OCI-M2 (cell line): ENCODE data around the gene TKT.
A peak's percentile ranks its signal among the peaks of the same experiment; 100 is the strongest.
"Not testable (repeated sequence)": the region's sequence is repeated elsewhere in the genome, so short reads cannot be mapped to it uniquely, and the experiment has no call there.

Experiments
- DNase-seq: peaks from one replicate; lab custom pipeline; 2025; ENCODE audit not compliant: unreplicated experiment; lab: John Stamatoyannopoulos, UW

TKT gene, protein sequence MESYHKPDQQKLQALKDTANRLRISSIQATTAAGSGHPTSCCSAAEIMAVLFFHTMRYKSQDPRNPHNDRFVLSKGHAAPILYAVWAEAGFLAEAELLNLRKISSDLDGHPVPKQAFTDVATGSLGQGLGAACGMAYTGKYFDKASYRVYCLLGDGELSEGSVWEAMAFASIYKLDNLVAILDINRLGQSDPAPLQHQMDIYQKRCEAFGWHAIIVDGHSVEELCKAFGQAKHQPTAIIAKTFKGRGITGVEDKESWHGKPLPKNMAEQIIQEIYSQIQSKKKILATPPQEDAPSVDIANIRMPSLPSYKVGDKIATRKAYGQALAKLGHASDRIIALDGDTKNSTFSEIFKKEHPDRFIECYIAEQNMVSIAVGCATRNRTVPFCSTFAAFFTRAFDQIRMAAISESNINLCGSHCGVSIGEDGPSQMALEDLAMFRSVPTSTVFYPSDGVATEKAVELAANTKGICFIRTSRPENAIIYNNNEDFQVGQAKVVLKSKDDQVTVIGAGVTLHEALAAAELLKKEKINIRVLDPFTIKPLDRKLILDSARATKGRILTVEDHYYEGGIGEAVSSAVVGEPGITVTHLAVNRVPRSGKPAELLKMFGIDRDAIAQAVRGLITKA

GRCh38 chr3:53255775-53256703, at the start of gene TKT:
Gene TKT (minus strand): TSS chr3:53256022. CDS start chr3:53255942, 80 bp downstream.
- no peak for DNase-seq

GRCh38 chr3:53303957-53304356, 48.1 kb upstream of the TKT start:
- DNase-seq = no peak

DNA sequence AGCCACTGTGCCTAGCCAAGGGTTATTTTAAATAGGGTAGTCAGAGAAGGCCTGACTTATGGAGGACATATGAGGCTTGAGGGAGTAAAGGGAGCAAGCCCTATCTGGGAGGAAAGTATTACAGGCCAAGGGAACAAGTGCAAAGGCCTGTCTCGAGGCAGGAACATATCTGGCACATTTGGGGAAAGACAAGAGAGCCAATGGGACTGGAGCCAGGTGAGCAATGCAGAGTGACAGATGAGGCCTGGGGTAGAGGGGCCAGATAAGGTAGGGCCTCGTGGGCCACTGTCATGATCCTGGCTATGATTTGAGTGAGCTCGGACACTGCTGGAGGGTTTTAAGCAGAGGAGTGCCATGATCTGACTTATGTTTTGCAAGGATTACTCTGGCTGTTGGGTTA, 47.7 kb upstream of the TKT start:
- DNase-seq = no peak

GRCh38 chr3:53300826-53301225, 45.0 kb upstream of the TKT start:
- DNase-seq = no peak

- DNase-seq = peak; percentile 15
These were observed 43.8 kb upstream of the TKT start for GRCh38 chr3:53299611-53300023.

- DNase-seq = no peak
These were observed 39.6 kb upstream of the TKT start for GRCh38 chr3:53295410-53295809.

GRCh38 chr3:53293867-53294266, 38.0 kb upstream of the TKT start:
- DNase-seq = no peak

- DNase-seq = no peak
These were observed 32.4 kb upstream of the TKT start for GRCh38 chr3:53288214-53288613.

DNA sequence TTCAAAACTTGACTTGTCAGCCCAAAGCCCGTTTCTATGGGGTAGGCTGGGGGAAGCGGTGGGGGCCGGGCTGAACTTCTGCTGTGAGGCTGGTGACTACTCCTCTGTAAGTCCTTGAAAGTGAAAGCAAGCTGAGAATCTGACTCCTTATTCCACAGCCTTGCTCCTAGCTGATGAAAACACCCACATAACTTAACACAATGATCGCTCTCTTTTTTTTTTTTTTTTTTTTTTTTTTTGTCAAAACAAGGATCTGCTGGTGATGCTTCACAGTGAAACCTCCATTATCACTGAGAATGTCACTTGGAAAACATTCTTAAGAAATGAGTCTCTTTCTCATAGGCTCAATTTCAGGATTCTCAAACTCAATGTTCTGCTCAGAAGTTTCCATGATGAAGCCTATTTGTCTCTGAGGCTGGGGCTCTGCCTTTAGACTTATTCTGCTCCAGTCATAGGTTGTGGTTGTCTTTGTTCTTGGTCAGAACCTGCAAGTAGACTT, 31.4 kb upstream of the TKT start:
- no peak for DNase-seq

DNA sequence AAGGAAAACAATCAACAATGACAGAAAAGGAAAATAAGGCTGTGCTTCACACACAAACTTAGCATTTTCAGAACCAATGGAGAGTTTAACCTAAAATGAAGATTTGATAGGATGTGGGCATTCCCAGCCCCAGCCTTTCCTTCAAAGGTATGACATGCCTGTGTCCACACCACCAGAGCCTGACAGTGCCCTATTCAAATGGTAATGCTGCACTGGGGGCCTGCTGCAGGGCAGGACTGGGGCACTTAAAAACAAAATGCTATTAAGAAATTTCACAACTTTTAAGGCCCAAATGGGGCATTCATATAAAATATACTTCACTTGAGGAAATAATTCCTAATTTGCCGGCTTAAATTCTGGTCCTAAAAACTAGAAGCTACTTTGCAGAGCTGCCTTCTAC, 30.9 kb upstream of the TKT start:
- DNase-seq = no peak

DNA sequence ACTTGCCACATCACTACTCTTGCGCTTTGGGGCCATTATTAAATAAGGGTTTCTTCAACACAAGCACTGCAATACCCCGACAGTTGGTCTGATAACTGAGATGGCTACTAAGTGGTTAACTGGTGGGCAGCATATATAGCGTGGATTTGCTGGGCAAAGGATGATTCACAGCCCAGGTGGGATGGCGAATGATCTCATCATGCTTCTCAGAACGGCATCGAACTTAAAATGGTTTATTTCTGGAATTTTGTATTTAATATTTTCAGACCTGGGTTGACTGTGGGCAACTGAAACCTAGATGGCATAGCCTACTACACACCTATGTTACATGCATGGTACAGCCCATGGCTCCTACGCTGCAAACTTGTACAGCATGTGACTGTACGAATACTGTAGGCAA, 26.8 kb upstream of the TKT start:
- no peak for DNase-seq

DNA sequence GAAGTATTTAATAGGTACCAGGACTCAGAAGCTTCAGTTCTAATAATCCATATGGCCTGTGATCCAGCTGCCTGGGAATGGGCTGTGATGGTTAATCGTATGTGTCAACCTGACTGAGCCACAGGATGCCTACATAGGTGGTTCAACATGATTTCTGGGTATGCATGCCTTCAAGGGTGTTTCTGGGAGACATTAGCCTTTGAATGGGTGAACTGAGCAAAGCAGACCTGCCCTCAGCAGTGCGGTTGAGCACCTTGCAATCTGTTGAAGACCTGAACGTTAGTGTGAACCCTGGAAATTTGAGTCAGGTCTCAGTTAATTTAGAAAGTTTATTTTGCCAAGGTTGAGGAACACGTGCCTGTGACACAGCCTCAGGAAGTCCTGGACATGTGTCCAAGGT, 22.8 kb upstream of the TKT start:
- DNase-seq = no peak

- no peak for DNase-seq
These were observed 19.2 kb upstream of the TKT start for GRCh38 chr3:53274938-53275605.

GRCh38 chr3:53273146-53273670, 17.4 kb upstream of the TKT start:
- no peak for DNase-seq

DNA sequence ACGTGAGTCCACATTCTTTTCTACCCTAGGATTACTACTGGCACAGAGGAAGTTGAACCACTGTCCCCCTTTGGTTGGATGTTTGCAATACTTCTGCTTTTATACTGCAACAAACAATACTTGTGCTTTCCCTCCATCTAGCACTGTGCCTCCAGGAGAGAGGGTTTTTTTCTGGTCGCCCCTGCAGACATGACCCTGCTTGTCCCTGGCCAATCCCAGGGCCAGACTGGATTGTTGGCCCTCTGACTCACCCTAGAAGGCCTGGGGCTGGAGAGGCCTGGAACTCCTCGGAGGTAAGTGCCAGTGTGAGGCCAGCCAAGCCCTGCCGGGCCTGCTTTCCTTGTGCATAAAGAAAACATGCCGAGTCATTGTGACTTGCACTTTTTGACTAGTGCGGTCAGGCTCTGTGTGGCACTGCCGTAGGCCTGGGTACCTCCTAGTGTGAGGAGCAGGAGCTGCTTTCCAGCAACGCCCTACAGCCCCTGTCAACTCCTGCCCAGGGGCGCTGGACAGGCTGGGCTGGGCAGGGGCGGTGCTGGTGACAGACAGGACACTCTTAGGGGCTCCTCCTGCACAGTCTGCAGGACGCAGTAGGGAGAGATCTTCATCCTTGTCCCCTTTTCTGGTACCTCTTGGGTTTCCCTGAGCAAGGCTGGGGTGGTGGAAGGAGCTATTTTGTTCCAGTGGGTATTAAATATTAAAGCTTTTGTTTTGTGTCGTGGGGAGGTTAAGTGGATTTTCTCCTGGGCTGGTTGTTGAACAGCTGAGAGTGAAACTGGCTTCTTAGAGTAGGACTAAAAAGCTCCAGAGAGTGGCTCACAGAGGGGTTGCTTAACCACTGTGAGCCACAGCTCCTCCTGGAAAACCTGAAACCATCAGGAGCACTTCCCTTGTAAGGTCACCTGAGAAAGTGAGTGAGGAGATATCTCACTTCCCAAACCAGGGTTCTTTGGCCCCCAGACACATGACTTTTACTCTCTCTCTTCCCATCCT, 14.4 kb upstream of the TKT start:
- peak; percentile 57 for DNase-seq

DNA sequence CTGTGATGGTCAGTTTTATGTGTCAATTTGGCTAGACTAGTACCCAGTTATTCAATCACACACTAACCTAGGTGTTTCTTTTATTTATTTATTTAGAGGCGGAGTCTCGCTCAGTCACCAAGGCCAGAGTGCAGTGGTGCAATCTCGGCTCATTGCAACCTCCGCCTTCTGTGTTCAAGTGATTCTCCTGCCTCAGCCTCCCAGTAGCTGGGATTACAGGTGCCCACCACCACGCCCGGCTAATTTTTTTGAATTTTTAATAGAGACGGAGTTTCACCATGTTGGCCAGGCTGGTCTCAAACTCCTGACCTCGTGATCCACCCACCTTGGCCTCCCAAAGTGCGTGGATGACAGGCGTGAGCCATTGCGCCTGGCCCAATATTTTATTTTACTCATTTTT, 13.4 kb upstream of the TKT start:
- not testable (repeated sequence) for DNase-seq

DNA sequence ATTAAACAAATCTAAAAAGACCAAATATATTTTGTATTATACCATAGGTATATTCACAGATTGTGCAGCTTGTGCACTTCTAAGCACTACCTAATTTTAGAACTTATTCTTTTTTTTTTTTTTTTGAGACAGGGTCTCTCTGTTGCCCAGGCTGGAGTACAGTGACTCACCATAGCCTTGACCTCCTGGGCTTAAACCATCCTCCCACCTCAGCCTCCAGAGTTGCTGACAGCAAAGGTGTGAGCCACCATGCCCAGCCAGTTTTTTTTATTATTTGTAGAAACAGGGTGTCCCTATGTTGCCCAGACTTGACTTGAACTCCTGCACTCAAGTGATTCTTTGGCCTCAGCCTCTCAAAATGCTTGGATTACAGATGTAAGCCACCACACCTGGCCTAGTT, 11.9 kb upstream of the TKT start:
- DNase-seq = no peak

- no peak for DNase-seq
These were observed 8.9 kb upstream of the TKT start for GRCh38 chr3:53264718-53265117.

DNA sequence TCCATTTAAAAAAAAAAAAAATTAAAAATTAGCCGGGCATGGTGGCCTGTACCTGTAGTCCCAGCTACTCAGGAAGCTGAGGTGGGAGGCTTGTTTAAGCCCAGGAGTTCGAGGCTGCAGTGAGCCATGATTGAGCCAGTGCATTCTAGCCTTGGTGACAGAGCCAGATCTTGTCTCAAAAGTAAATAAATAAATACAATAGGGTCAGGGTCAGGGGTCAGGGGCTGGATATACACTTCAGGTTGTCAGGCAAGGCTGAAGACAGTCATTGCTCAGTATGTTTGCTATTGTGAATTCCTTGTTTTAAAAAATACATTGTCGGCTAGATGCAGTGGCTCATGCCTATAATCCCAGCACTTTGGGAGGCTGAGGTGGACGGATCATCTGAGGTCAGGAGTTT, 8.1 kb upstream of the TKT start:
- no peak for DNase-seq
